Keratinocyte (primary cell): ENCODE results near the gene P4HA1.

Experiments used
- CTCF ChIP-seq, 3 experiments: IDR thresholded peaks in 1 of 3; conservative IDR thresholded peaks in 1 of 3; optimal IDR thresholded peaks in 1 of 3; 2 replicates in 2 of 3; 3 replicates in 1 of 3; pipeline versions ENCODE3 to v1.5.1; 2011; ENCODE audit warnings: low read length in 3 of 3, mild to moderate bottlenecking in 3 of 3, moderate library complexity in 2 of 3, control low read depth in 1 of 3, inconsistent platforms in 1 of 3; ENCODE audit not compliant: insufficient read depth in 2 of 3; ENCODE audit errors: extremely low read depth in 1 of 3
- EZH2 ChIP-seq: IDR thresholded peaks from one replicate; pipeline ENCODE4 v1.6.1; 2012; ENCODE audit warnings: inconsistent platforms, mild to moderate bottlenecking, low read length, moderate library complexity

DNA sequence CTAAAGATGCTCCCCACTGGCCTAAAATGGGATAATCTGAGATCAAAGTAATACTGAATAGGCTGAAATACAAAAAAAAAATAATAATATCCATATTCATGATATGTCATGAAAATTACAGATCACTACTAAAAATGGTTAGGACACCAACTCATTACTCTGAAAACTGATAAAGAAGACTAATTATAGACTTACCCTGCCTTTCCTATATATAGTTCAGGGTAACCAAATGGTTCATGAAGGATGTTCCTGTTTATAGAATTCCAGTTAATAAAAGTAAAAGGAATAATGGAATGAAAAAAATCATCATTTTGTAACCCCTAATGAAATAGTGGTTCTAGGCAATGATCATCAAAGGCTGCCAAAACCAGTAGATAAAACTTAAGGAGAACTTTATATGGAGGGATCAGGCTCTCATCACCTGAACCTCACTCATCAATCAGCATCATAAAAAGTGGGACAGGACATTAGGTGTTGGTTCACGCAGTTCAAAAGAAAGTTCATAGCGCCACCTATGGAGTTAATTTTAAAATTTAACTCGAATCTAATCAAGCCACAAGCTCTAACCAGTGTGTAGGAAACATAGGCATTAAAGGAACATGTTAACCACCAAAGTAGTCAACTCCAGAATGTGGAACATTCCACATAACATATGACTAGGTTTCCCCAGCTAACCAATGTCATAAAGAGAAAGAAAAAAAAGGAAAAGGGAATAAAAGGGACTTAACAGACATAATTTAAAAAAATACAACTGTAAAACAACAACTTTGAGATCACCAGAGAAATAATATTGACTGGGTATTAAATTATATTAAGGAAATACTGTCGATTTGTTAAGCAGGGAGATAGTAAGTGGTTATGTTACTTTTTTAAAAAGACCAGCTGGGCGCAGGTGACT lies 35.7 kb downstream of the P4HA1 start:
- peak; percentile 33 to 40 (median 33) for TF ChIP-seq CTCF (optimal IDR thresholded peaks at IDR 0.05 in 1 of 3, IDR thresholded peaks at IDR 0.05 in 1 of 3, conservative IDR thresholded peaks at IDR 0.05 in 1 of 3; ENCODE audit: extremely low read depth in 1 of 3, insufficient read depth in 2 of 3, low read length in 3 of 3)
- no peak for TF ChIP-seq EZH2
